IMR-90 (cell line): ENCODE data around the gene DNMT3A. TPM values are rescaled to one million over a fixed set of nuclear protein-coding genes. Genes with fewer than 3 reads are reported as not detected.

Experiments
- ATAC-seq: fragments of 200-7000 bp; cut with Tn5 transposase; 2 replicates; pipeline ENCODE4 v1.9.1; 2020; ENCODE audit warnings: low read depth, mild to moderate bottlenecking, moderate library complexity
- BruUV-seq: library from RNA; stranded (reverse); fragments of 400-500 nt; replicated peaks from 2 replicates; lab custom pipeline; 2021; lab: Mats Ljungman, UMichigan
- CTCF ChIA-PET: fragments of 300-600 bp; formaldehyde crosslinking; extraction: SDS; loops from one replicate; lab custom pipeline; 2021; ENCODE audit warnings: antibody characterized with exemption; lab: Yijun Ruan, JAX
- POLR2A ChIA-PET: fragments of 300-600 bp; sonication (Branson Sonifier 250); formaldehyde crosslinking; loops from one replicate; lab custom pipeline; 2022; ENCODE audit warnings: antibody characterized with exemption; ENCODE audit not compliant: unreplicated experiment; lab: Charles Lee
- DNase-seq: peaks from one replicate; pipeline ENCODE4 v3.0.0; 2013
- H2AFZ ChIP-seq: replicated peaks from 2 replicates; pipeline ENCODE3; 2013; ENCODE audit warnings: low read length, mild to moderate bottlenecking; ENCODE audit not compliant: poor library complexity
- H2AK5ac ChIP-seq: 2 replicates; pipeline ENCODE4 v1.6.1; 2013; ENCODE audit warnings: low read depth, low read length, inconsistent platforms
- H2AK9ac ChIP-seq: replicated peaks from 2 replicates; pipeline ENCODE3; 2013; ENCODE audit warnings: mild to moderate bottlenecking, low read depth, low read length, moderate library complexity; ENCODE audit not compliant: poor library complexity
- H2BK120ac ChIP-seq: 2 replicates; pipeline ENCODE4 v1.6.1; 2013; ENCODE audit warnings: low read depth, low read length, inconsistent platforms
- H2BK15ac ChIP-seq: 3 replicates; pipeline ENCODE4 v1.6.1; 2013; ENCODE audit warnings: low read depth, low read length, inconsistent platforms
- H2BK20ac ChIP-seq: 2 replicates; pipeline ENCODE4 v1.6.1; 2013; ENCODE audit warnings: low read depth, mild to moderate bottlenecking, inconsistent platforms, low read length, moderate library complexity
- H2BK5ac ChIP-seq: 2 replicates; pipeline ENCODE4 v1.6.1; 2013; ENCODE audit warnings: mild to moderate bottlenecking, low read depth, low read length, inconsistent platforms; ENCODE audit not compliant: poor library complexity, severe bottlenecking
- H3K14ac ChIP-seq: replicated peaks from 2 replicates; pipeline ENCODE4 v1.6.1; 2013; ENCODE audit warnings: low read depth, low read length, inconsistent platforms
- H3K18ac ChIP-seq: 2 replicates; pipeline ENCODE4 v1.6.1; 2013; ENCODE audit warnings: low read depth, low read length, control low read depth
- H3K23ac ChIP-seq: 2 replicates; pipeline ENCODE4 v1.6.1; 2013; ENCODE audit warnings: low read depth, low read length, inconsistent platforms
- H3K27ac ChIP-seq: 2 replicates; pipeline ENCODE4 v1.5.1; 2013; ENCODE audit warnings: mild to moderate bottlenecking, control low read depth, low read length; ENCODE audit not compliant: insufficient read depth
- H3K27me3 ChIP-seq: 2 replicates; pipeline ENCODE4 v1.6.1; 2013; ENCODE audit warnings: low read length; ENCODE audit not compliant: control insufficient read depth, insufficient read depth
- H3K36me3 ChIP-seq: 2 replicates; pipeline ENCODE4 v1.6.1; 2013; ENCODE audit warnings: low read length, mixed read lengths; ENCODE audit not compliant: control insufficient read depth, insufficient read depth
- H3K4ac ChIP-seq: 2 replicates; pipeline ENCODE4 v1.6.1; 2013; ENCODE audit warnings: low read depth, low read length, inconsistent platforms
- H3K4me1 ChIP-seq: 2 replicates; pipeline ENCODE4 v1.6.1; 2013; ENCODE audit warnings: low read length, mixed read lengths; ENCODE audit not compliant: control insufficient read depth, insufficient read depth
- H3K4me2 ChIP-seq: 2 replicates; pipeline ENCODE4 v1.6.1; 2013; ENCODE audit warnings: low read depth, mild to moderate bottlenecking, control low read depth, low read length, moderate library complexity
- H3K4me3 ChIP-seq: 2 replicates; pipeline ENCODE4 v1.5.1; 2013; ENCODE audit warnings: low read depth, mild to moderate bottlenecking, control low read depth, low read length, moderate library complexity; ENCODE audit not compliant: insufficient read depth
- H3K56ac ChIP-seq: 2 replicates; pipeline ENCODE4 v1.6.1; 2013; ENCODE audit warnings: low read length, inconsistent platforms; ENCODE audit not compliant: insufficient read depth; ENCODE audit errors: extremely low read depth
- H3K79me1 ChIP-seq, 2 experiments: 2 replicates each; pipeline ENCODE4 v1.6.1; 2013; ENCODE audit warnings: low read length in 2 of 2, inconsistent platforms in 1 of 2, low read depth in 1 of 2
- H3K9ac ChIP-seq: 2 replicates; pipeline ENCODE4 v1.6.1; 2013; ENCODE audit warnings: low read depth, low read length, control low read depth
- H3K9me1 ChIP-seq: 2 replicates; pipeline ENCODE4 v1.6.1; 2013; ENCODE audit warnings: low read length, inconsistent platforms; ENCODE audit not compliant: insufficient read depth
- H3K9me3 ChIP-seq: 2 replicates; pipeline ENCODE4 v1.6.1; 2013; ENCODE audit warnings: low read length; ENCODE audit not compliant: control insufficient read depth, insufficient read depth
- H4K20me1 ChIP-seq: 2 replicates; pipeline ENCODE4 v1.6.1; 2013; ENCODE audit warnings: low read length, inconsistent platforms; ENCODE audit not compliant: insufficient read depth
- H4K5ac ChIP-seq: 2 replicates; pipeline ENCODE4 v1.6.1; 2013; ENCODE audit warnings: mild to moderate bottlenecking, low read depth, low read length, control low read depth
- H4K8ac ChIP-seq, 2 experiments: 2 replicates each; pipeline ENCODE4 v1.6.1; 2013; ENCODE audit warnings: low read depth in 2 of 2, low read length in 2 of 2, control low read depth in 1 of 2, inconsistent platforms in 1 of 2
- H4K91ac ChIP-seq: 2 replicates; pipeline ENCODE4 v1.6.1; 2013; ENCODE audit warnings: low read depth, low read length, inconsistent platforms; ENCODE audit not compliant: insufficient read depth
- BHLHE40 ChIP-seq: fragments of 150-350 bp; IDR thresholded peaks from 2 replicates; pipeline ENCODE4 v1.6.1; 2016; ENCODE audit warnings: mild to moderate bottlenecking, low read depth, low read length
- CEBPB ChIP-seq: IDR thresholded peaks from 2 replicates; pipeline ENCODE4 v1.6.1; 2012; ENCODE audit warnings: low read depth, low read length, improper control_type of control experiment
- CHD1 ChIP-seq: IDR thresholded peaks from 2 replicates; pipeline ENCODE4 v1.6.1; 2012; ENCODE audit warnings: low read depth, low read length, improper control_type of control experiment
- CTCF ChIP-seq: conservative IDR thresholded peaks from 2 replicates; pipeline ENCODE4 v1.5.1; 2012; ENCODE audit warnings: mild to moderate bottlenecking, low read depth, low read length, improper control_type of control experiment
- ELK1 ChIP-seq: fragments of 150-350 bp; IDR thresholded peaks from 2 replicates; pipeline ENCODE4 v1.6.1; 2016; ENCODE audit warnings: low read depth, mild to moderate bottlenecking, low read length, moderate library complexity, borderline replicate concordance
- FOS ChIP-seq: fragments of 150-350 bp; IDR thresholded peaks from 2 replicates; pipeline ENCODE4 v1.6.1; 2016; ENCODE audit warnings: low read depth, low read length
- MAFK ChIP-seq: IDR thresholded peaks from 2 replicates; pipeline ENCODE4 v1.6.1; 2012; ENCODE audit warnings: low read depth, low read length, improper control_type of control experiment
- MAZ ChIP-seq: IDR thresholded peaks from 2 replicates; pipeline ENCODE4 v1.6.1; 2012; ENCODE audit warnings: low read depth, mild to moderate bottlenecking, low read length, improper control_type of control experiment, moderate library complexity, borderline replicate concordance
- MXI1 ChIP-seq: IDR thresholded peaks from 2 replicates; pipeline ENCODE4 v1.6.1; 2012; ENCODE audit warnings: low read depth, mild to moderate bottlenecking, low read length, moderate library complexity, borderline replicate concordance
- NFE2L2 ChIP-seq: fragments of 150-350 bp; IDR thresholded peaks from 2 replicates; pipeline ENCODE4 v1.6.1; 2016; ENCODE audit warnings: low read depth, mild to moderate bottlenecking, low read length
- POLR2A ChIP-seq: IDR thresholded peaks from 2 replicates; pipeline ENCODE4 v1.6.1; 2012; ENCODE audit warnings: mild to moderate bottlenecking, low read depth, low read length
- RAD21 ChIP-seq: IDR thresholded peaks from 2 replicates; pipeline ENCODE4 v1.6.1; 2012; ENCODE audit warnings: low read length, improper control_type of control experiment
- RCOR1 ChIP-seq: IDR thresholded peaks from 2 replicates; pipeline ENCODE4 v1.6.1; 2012; ENCODE audit warnings: mild to moderate bottlenecking, low read length, improper control_type of control experiment; ENCODE audit not compliant: insufficient replicate concordance
- RFX5 ChIP-seq: IDR thresholded peaks from 2 replicates; pipeline ENCODE4 v1.8.0; 2012; ENCODE audit warnings: low read depth, mild to moderate bottlenecking, low read length, moderate library complexity
- SMC3 ChIP-seq: fragments of 150-350 bp; IDR thresholded peaks from 2 replicates; pipeline ENCODE4 v1.6.1; 2016; ENCODE audit warnings: low read depth, mild to moderate bottlenecking, antibody characterized with exemption, low read length, moderate library complexity
- USF2 ChIP-seq: fragments of 150-350 bp; IDR thresholded peaks from 2 replicates; pipeline ENCODE4 v1.6.1; 2017; ENCODE audit warnings: mild to moderate bottlenecking, antibody characterized with exemption, low read length, low read depth
- whole genome bisulfite sequencing, 2 experiments: methylation state at CpG; one replicate each; pipeline versions ENCODE4 v1.1.5 to v1.1.7; 2013; ENCODE audit warnings: missing lambda C conversion rate in 2 of 2; ENCODE audit not compliant: insufficient read length in 1 of 2; ENCODE audit errors: extremely low coverage in 2 of 2; 5-methylcytosine and 5-hydroxymethylcytosine counted together
- dilution Hi-C: fragments of 300-500 bp; cut with HindIII; formaldehyde crosslinking; loops from one replicate; pipeline ENCODE4 v1.14.3; 2018; ENCODE audit warnings: low sequenced_read_pairs; ENCODE audit not compliant: unreplicated experiment
- in situ Hi-C: fragments of 300-500 bp; cut with MboI; formaldehyde crosslinking; loops from 3 replicates; pipeline ENCODE4 v1.14.3; 2019; ENCODE audit warnings: low sequenced_read_pairs, inconsistent platforms, mixed read lengths
- intact Hi-C: fragments of 100-400 bp; cut with micrococcal nuclease; formaldehyde crosslinking; loops from 2 replicates; pipeline ENCODE4 v1.10.0; 2022
- polyA plus RNA-seq, 3 experiments: library from polyadenylated mRNA; depleted of rRNA; stranded (reverse); fragments of >200 nt; gene quantifications; 2 replicates each; pipeline ENCODE4 v1.2.3, GENCODE V29; 2012; ENCODE audit warnings: low replicate concordance in 1 of 3
- total RNA-seq: library from RNA; depleted of rRNA; stranded (reverse); fragments of >200 nt; gene quantifications from 2 replicates; pipeline ENCODE4 v1.2.3, GENCODE V29; 2012

The DNMT3A gene
- total and polyA plus RNA-seq, 2 of the 4 experiments (the other 2 are of a cell fraction), result 4.4 to 9.7 TPM

- Histone ChIP-seq H4K5ac (no peak overlapping the region), H4K20me1 (peaks cover 52% of the 10 kb centered on the region), H3K9me3 (no peaks in the 10 kb centered on the region), H3K27ac (no peak overlapping the region), H2BK20ac (no peak overlapping the region), H3K9me1 (no peaks in the 10 kb centered on the region; the same call in 1 of the 2 replicates), H4K8ac (no peak overlapping the region), H2AK5ac (no peak overlapping the region), H3K4me1 (peaks cover 8% of the 10 kb centered on the region; the same call in 1 of the 2 replicates), H2AK9ac (no peak overlapping the region), H3K9ac (no peak overlapping the region), H3K4me2 (no peak overlapping the region), H3K18ac (no peak overlapping the region), H3K14ac (no peak overlapping the region), H3K4me3 (no peak overlapping the region), H2BK15ac (no peak overlapping the region), H3K4ac (no peak overlapping the region), H3K36me3 (no peaks in the 10 kb centered on the region), H2BK120ac (no peak overlapping the region), H3K27me3 (no peaks in the 10 kb centered on the region), H2AFZ (no peak overlapping the region), H3K56ac (no peak overlapping the region), H3K79me1 (peaks cover 0 to 47% of the 10 kb centered on the region in 2 experiments; a peak in 3 of 4 replicates), H4K91ac (no peak overlapping the region), H2BK5ac (no peak overlapping the region), H3K23ac (no peak overlapping the region)
- dilution Hi-C loops, result no loop called here
- POLR2A ChIA-PET, result no interaction called here
- no TSS peak for BruUV-seq
- no peak for TF ChIP-seq BHLHE40
- no peak for TF ChIP-seq CEBPB
- TF ChIP-seq CTCF, result no peak
- TF ChIP-seq NFE2L2, result no peak
- TF ChIP-seq FOS, result no peak
- TF ChIP-seq RCOR1, result no peak
- TF ChIP-seq MXI1, result no peak
- no peak for TF ChIP-seq MAZ
- no peak for TF ChIP-seq ELK1
- TF ChIP-seq RFX5, result no peak
- no peak for TF ChIP-seq USF2
- TF ChIP-seq SMC3, result no peak
- TF ChIP-seq RAD21, result no peak
- no peak for TF ChIP-seq POLR2A
- no peak for TF ChIP-seq MAFK
- no peak for TF ChIP-seq CHD1
- intact Hi-C loops, result no loop called here
- CTCF ChIA-PET, result no interaction called here
- ATAC-seq (no peak), DNase-seq (no peak)
- 57% methylated on average over 3 of the region's 8 CpGs; no CpG with 5 or more reads in 1 of the 2 experiments for WGBS, 2 experiments
- in situ Hi-C loops, result no loop called here
Measured at GRCh38 chr2:25339211-25339674, 2.5 kb downstream of the DNMT3A start.
